Left colon (tissue), 2 donors: Measurements from ENCODE around the gene PCCA. TPM values are rescaled to one million over a fixed set of nuclear protein-coding genes. Genes with fewer than 3 reads are reported as not detected.

Experiments
- ATAC-seq: fragments of 200-7000 bp; cut with Tn5 transposase; one replicate; pipeline ENCODE4 v1.9.1; 2020; ENCODE audit warnings: mild to moderate bottlenecking, moderate library complexity
- DNase-seq, 2 donors: peaks; one replicate each; pipeline ENCODE4 v3.0.0-alpha.2; 2020
- intact Hi-C, 2 donors: fragments of 100-400 bp; cut with DNase I in 1 of 2; cut with micrococcal nuclease in 1 of 2; formaldehyde crosslinking; loops; one replicate each; pipeline versions ENCODE4 v1.11.2 to v1.14.0; 2022; cut with DNase I, micrococcal nuclease
- total RNA-seq, 2 donors: library from RNA; stranded (reverse); fragmentation: NEBNext Ultra II Directional; extraction: Animal tissue kit (Norgen Biotek cat#: 25700); gene quantifications; one replicate each; pipeline ENCODE4 v1.2.1, GENCODE V29; 2021
- donor health status: DM: no; HTN: no; CAD: no.
- donor health status: DM: yes; HTN: yes; CAD: no.

Gene PCCA
- total RNA-seq, 2 donors from 2014 or later: 84.1 to 99.1 TPM

GRCh38 chr13:100323937-100324336 lies 235.0 kb downstream of the PCCA start:
- ATAC-seq (no peak), DNase-seq (no peak)
- intact Hi-C loops: no loop called here

- intact Hi-C loops: no loop called here
- ATAC-seq (no peak), DNase-seq (no peak)
These were observed 241.8 kb downstream of the PCCA start for GRCh38 chr13:100330662-100331061.

- intact Hi-C loops: no loop called here
- ATAC-seq: no peak
- DNase-seq: no peak
These were observed 244.2 kb downstream of the PCCA start for GRCh38 chr13:100333141-100333540.

GRCh38 chr13:100334214-100334613 lies 245.3 kb downstream of the PCCA start:
- DNase-seq (no peak), ATAC-seq (no peak)
- intact Hi-C loops: no loop called here

- intact Hi-C loops: no loop called here
- ATAC-seq (no peak), DNase-seq (no peak)
These were observed 248.1 kb downstream of the PCCA start for GRCh38 chr13:100336795-100337516.

- intact Hi-C loops: no loop called here
- ATAC-seq (no peak), DNase-seq (no peak)
These were observed 249.4 kb downstream of the PCCA start for GRCh38 chr13:100338275-100338674.

GRCh38 chr13:100339411-100339940 lies 250.6 kb downstream of the PCCA start:
- DNase-seq: no peak
- no peak for ATAC-seq
- intact Hi-C loops: no loop called here

GRCh38 chr13:100340865-100341264 lies 252.0 kb downstream of the PCCA start:
- DNase-seq (no peak), ATAC-seq (no peak)
- intact Hi-C loops: no loop called here

GRCh38 chr13:100341327-100341726 lies 252.4 kb downstream of the PCCA start:
- no peak for ATAC-seq
- intact Hi-C loops: no loop called here
- DNase-seq: no peak

GRCh38 chr13:100344544-100344943 lies 255.7 kb downstream of the PCCA start:
- intact Hi-C loops: no loop called here
- ATAC-seq (peak; percentile 90), DNase-seq (no peak)

GRCh38 chr13:100347968-100348367 lies 259.1 kb downstream of the PCCA start:
- intact Hi-C loops: no loop called here
- peak; percentile 70 for ATAC-seq

GRCh38 chr13:100349594-100349993 lies 260.7 kb downstream of the PCCA start:
- intact Hi-C loops: no loop called here
- no peak for ATAC-seq
- DNase-seq: no peak

More at GRCh38 chr13:100347968-100348367, 259.1 kb downstream of the PCCA start:
- no peak for DNase-seq

GRCh38 chr13:100350601-100351000 lies 261.7 kb downstream of the PCCA start:
- ATAC-seq: no peak
- intact Hi-C loops: no loop called here
- no peak for DNase-seq

GRCh38 chr13:100356426-100356825 lies 267.5 kb downstream of the PCCA start:
- DNase-seq: no peak
- intact Hi-C loops: no loop called here
- ATAC-seq: no peak

- intact Hi-C loops: no loop called here
- DNase-seq (no peak), ATAC-seq (no peak)
These were observed 268.0 kb downstream of the PCCA start for GRCh38 chr13:100356889-100357288.

- ATAC-seq: no peak
- no peak for DNase-seq
- intact Hi-C loops: no loop called here
These were observed 268.9 kb downstream of the PCCA start for GRCh38 chr13:100357764-100358163.

- ATAC-seq: no peak
- intact Hi-C loops: no loop called here
- no peak for DNase-seq
These were observed 272.6 kb downstream of the PCCA start for GRCh38 chr13:100361504-100361903.

- intact Hi-C loops: no loop called here
- ATAC-seq (no peak), DNase-seq (no peak)
These were observed 273.5 kb downstream of the PCCA start for GRCh38 chr13:100362371-100362770.

- DNase-seq: no peak
- no peak for ATAC-seq
- intact Hi-C loops: no loop called here
These were observed 273.9 kb downstream of the PCCA start for GRCh38 chr13:100362781-100363180.

- intact Hi-C loops: no loop called here
- no peak for ATAC-seq
- DNase-seq: no peak
These were observed 274.4 kb downstream of the PCCA start for GRCh38 chr13:100363285-100363711.

- DNase-seq (no peak), ATAC-seq (no peak)
- intact Hi-C loops: no loop called here
These were observed 275.0 kb downstream of the PCCA start for GRCh38 chr13:100363874-100364273.
